Measurements from ENCODE around the gene TUBB4B.

Gene TUBB4B

GRCh38 chr9:137201205-137201868 is 39.8 kb upstream of the TUBB4B start:
- no peaks in the 10 kb centered on the region for H3K27me3 Mint-ChIP-seq
- H3K9me3 Mint-ChIP-seq = no peaks in the 10 kb centered on the region
- ATAC-seq = no peak
- H3K4me3 Mint-ChIP-seq = peak overlapping the region; percentile 78
- no peak for DNase-seq
- peak overlapping the region; percentile 62 for H3K27ac Mint-ChIP-seq
- H3K4me1 Mint-ChIP-seq = peaks cover 37% of the 10 kb centered on the region
- peaks cover 3% of the 10 kb centered on the region for H3K36me3 Mint-ChIP-seq (ENCODE audit: low read depth)

GRCh38 chr9:137202966-137203365 is 38.1 kb upstream of the TUBB4B start:
- Mint-ChIP-seq H3K4me3 (no peak overlapping the region), H3K27me3 (no peaks in the 10 kb centered on the region), H3K9me3 (no peaks in the 10 kb centered on the region), H3K36me3 (ENCODE audit: low read depth) (peaks cover 11% of the 10 kb centered on the region), H3K27ac (no peak overlapping the region), H3K4me1 (peaks cover 50% of the 10 kb centered on the region)
- no peak for ATAC-seq
- DNase-seq = no peak

GRCh38 chr9:137204731-137205125 is 36.4 kb upstream of the TUBB4B start:
- Mint-ChIP-seq H3K9me3 (no peaks in the 10 kb centered on the region), H3K36me3 (ENCODE audit: low read depth) (peaks cover 15% of the 10 kb centered on the region), H3K4me3 (peak overlapping the region; percentile 90), H3K27ac (peak overlapping the region; percentile 89), H3K4me1 (peaks cover 49% of the 10 kb centered on the region), H3K27me3 (no peaks in the 10 kb centered on the region)
- no peak for DNase-seq
- no peak for ATAC-seq

- ATAC-seq (peak; percentile 60), DNase-seq (peak; percentile 98)
- H3K4me1 Mint-ChIP-seq = peaks cover 49% of the 10 kb centered on the region
- H3K9me3 Mint-ChIP-seq = no peaks in the 10 kb centered on the region
- H3K27ac Mint-ChIP-seq = peak within 1 kb of the TSS; percentile 89
- peak within 1 kb of the TSS; percentile 90 for H3K4me3 Mint-ChIP-seq
- H3K36me3 Mint-ChIP-seq (ENCODE audit: low read depth) = peaks cover 19% of the 10 kb centered on the region
- H3K27me3 Mint-ChIP-seq = no peaks in the 10 kb centered on the region
Measured at GRCh38 chr9:137205126-137206069, 35.7 kb upstream of the TUBB4B start, which contains the start of the genes NDOR1 and TMEM203. NDOR1 (plus strand) TSS chr9:137205700; CDS start chr9:137205778, 78 bp downstream. TMEM203 (minus strand) TSS chr9:137205648; CDS start chr9:137205414, 234 bp downstream.

DNA sequence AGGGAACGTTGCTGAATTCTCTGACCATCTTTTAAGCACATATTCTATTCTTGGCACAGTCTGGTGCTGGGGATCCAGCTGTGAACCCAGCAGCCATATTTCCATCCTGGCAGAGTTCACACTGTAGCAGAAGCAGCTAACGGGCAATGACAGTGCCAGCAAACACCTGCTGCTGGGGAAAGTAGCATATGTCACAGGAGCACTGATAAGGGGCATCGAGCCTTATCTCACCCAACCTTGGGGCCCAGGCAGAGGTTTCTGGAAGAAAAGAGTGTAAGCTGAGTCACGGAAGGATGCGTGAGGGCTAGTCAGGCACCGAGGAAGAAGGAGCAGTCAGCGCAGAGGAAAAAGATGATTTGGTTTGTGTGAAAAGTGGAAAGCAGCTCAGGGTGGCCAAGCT is 34.5 kb upstream of the TUBB4B start:
- no peaks in the 10 kb centered on the region for H3K27me3 Mint-ChIP-seq
- peaks cover 44% of the 10 kb centered on the region for H3K4me1 Mint-ChIP-seq
- ATAC-seq = no peak
- H3K36me3 Mint-ChIP-seq (ENCODE audit: low read depth) = peaks cover 20% of the 10 kb centered on the region
- H3K9me3 Mint-ChIP-seq = no peaks in the 10 kb centered on the region
- H3K27ac Mint-ChIP-seq = peak overlapping the region; percentile 89
- peak overlapping the region; percentile 90 for H3K4me3 Mint-ChIP-seq
- DNase-seq = no peak

GRCh38 chr9:137211532-137211931 is 29.6 kb upstream of the TUBB4B start:
- Mint-ChIP-seq H3K27me3 (no peaks in the 10 kb centered on the region), H3K27ac (no peak overlapping the region), H3K9me3 (no peaks in the 10 kb centered on the region), H3K4me3 (no peak overlapping the region), H3K4me1 (peaks cover 13% of the 10 kb centered on the region), H3K36me3 (ENCODE audit: low read depth) (peaks cover 21% of the 10 kb centered on the region)
- no peak for DNase-seq
- no peak for ATAC-seq

- Mint-ChIP-seq H3K27me3 (no peaks in the 10 kb centered on the region), H3K4me3 (no peak overlapping the region), H3K27ac (no peak overlapping the region), H3K4me1 (peaks cover 3% of the 10 kb centered on the region), H3K36me3 (ENCODE audit: low read depth) (peaks cover 13% of the 10 kb centered on the region), H3K9me3 (no peaks in the 10 kb centered on the region)
- DNase-seq (no peak), ATAC-seq (no peak)
Measured at GRCh38 chr9:137212520-137212919, 28.6 kb upstream of the TUBB4B start.

GRCh38 chr9:137213160-137214060 is 27.7 kb upstream of the TUBB4B start:
- ATAC-seq = no peak
- Mint-ChIP-seq H3K4me1 (peaks cover 1% of the 10 kb centered on the region), H3K9me3 (no peaks in the 10 kb centered on the region), H3K4me3 (no peak overlapping the region), H3K27ac (no peak overlapping the region), H3K36me3 (ENCODE audit: low read depth) (peaks cover 10% of the 10 kb centered on the region), H3K27me3 (no peaks in the 10 kb centered on the region)
- DNase-seq = no peak

DNA sequence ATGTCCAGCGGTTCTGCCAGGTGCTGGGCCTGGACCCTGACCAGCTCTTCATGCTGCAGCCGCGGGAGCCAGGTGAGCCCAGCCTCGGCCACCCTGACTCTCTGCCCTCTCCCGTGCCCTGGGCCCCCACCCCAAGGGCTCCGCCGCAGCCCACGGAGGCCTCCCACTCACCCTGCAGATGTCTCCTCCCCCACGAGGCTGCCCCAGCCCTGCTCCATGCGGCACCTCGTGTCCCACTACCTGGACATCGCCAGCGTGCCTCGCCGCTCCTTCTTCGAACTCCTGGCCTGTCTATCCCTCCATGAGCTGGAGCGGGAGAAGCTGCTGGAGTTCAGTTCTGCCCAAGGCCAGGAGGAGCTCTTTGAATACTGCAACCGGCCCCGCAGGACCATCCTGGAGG is 26.5 kb upstream of the TUBB4B start:
- DNase-seq (no peak), ATAC-seq (no peak)
- no peak overlapping the region for H3K4me3 Mint-ChIP-seq
- no peak overlapping the region for H3K27ac Mint-ChIP-seq
- peaks cover 8% of the 10 kb centered on the region for H3K36me3 Mint-ChIP-seq (ENCODE audit: low read depth)
- H3K9me3 Mint-ChIP-seq = no peaks in the 10 kb centered on the region
- no peaks in the 10 kb centered on the region for H3K4me1 Mint-ChIP-seq
- H3K27me3 Mint-ChIP-seq = no peaks in the 10 kb centered on the region

- DNase-seq = no peak
- Mint-ChIP-seq H3K4me3 (no peak overlapping the region), H3K36me3 (ENCODE audit: low read depth) (peaks cover 5% of the 10 kb centered on the region), H3K27ac (no peak overlapping the region), H3K4me1 (no peaks in the 10 kb centered on the region), H3K9me3 (no peaks in the 10 kb centered on the region), H3K27me3 (no peaks in the 10 kb centered on the region)
- ATAC-seq = no peak
Measured at GRCh38 chr9:137215196-137215986, 25.7 kb upstream of the TUBB4B start.

- no peak for ATAC-seq
- Mint-ChIP-seq H3K27me3 (no peaks in the 10 kb centered on the region), H3K4me3 (no peak overlapping the region), H3K27ac (no peak overlapping the region), H3K36me3 (ENCODE audit: low read depth) (peaks cover 3% of the 10 kb centered on the region), H3K4me1 (no peaks in the 10 kb centered on the region), H3K9me3 (no peaks in the 10 kb centered on the region)
- DNase-seq = no peak
Measured at GRCh38 chr9:137216188-137216965, 24.7 kb upstream of the TUBB4B start.

GRCh38 chr9:137217276-137218211 is 23.5 kb upstream of the TUBB4B start:
- no peak overlapping the region for H3K4me3 Mint-ChIP-seq

More at GRCh38 chr9:137217276-137218211, 23.5 kb upstream of the TUBB4B start:
- DNase-seq (no peak), ATAC-seq (no peak)
- Mint-ChIP-seq H3K9me3 (no peaks in the 10 kb centered on the region), H3K36me3 (ENCODE audit: low read depth) (peaks cover 3% of the 10 kb centered on the region), H3K4me1 (no peaks in the 10 kb centered on the region), H3K27ac (no peak overlapping the region), H3K27me3 (no peaks in the 10 kb centered on the region)

All from activated naive CD8-positive, alpha-beta T cell treated with anti-CD3 and anti-CD28 coated beads, Interleukin-2, amount 50 U/mL, for 24 hours (primary cell).